Measurements from ENCODE around the gene ATOSB.

DNA sequence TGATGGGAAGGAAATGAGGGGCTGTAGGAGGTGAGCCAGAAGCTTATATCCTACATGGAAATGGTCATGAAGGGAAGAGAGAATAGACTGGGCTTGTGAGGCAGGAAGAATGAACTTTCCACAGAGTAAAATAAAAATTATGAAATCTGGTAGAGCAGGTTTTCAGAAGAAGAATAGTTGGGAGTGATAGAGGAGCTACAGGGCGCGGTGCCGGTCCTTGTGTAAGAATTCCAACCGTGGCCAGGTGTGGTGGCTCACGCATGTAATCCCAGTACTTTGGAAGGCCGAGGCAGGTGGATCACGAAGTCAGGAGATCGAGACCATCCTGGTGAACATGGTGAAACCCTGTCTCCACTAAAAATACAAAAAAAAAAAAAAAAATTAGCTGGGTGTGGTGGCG is 37.3 kb upstream of the ATOSB start:
- TF ChIP-seq POLR2A (IDR thresholded peaks at IDR 0.05; ENCODE audit: low read length) (no peak), GATA1 (IDR thresholded peaks at IDR 0.05; ENCODE audit: low read depth, low read length) (no peak)

Data from erythroblast (primary cell).